Stomach (tissue), 4 donors: ENCODE measurements around the gene SLC23A3.

Experiments used
- EP300 ChIP-seq: sonication (generic); formaldehyde crosslinking; IDR thresholded peaks from one replicate; pipeline ENCODE4 v1.6.1; 2017; ENCODE audit warnings: antibody characterized with exemption
- POLR2A ChIP-seq, 4 donors: fragments of 450-650 bp; IDR thresholded peaks; one replicate each; pipeline ENCODE4 v1.6.1; 2016; ENCODE audit warnings: antibody characterized with exemption in 4 of 4, control low read depth in 2 of 4, mild to moderate bottlenecking in 1 of 4, moderate library complexity in 1 of 4
- POLR2AphosphoS5 ChIP-seq, 3 donors: sonication (generic); formaldehyde crosslinking; IDR thresholded peaks; one replicate each; pipeline ENCODE4 v1.6.1; 2016; ENCODE audit warnings: antibody characterized with exemption in 3 of 3
- TF ChIP-seq, protein P1 (sequence below), 7 experiments: fragments of 450-650 bp in 4 of 7; fragments of 200-600 bp in 3 of 7; sonication (generic) in 3 of 7; IDR thresholded peaks; one replicate each; pipeline ENCODE4 v1.5.1; 2016 to 2019; ENCODE audit warnings: antibody characterized with exemption in 7 of 7, control low read depth in 2 of 7, mild to moderate bottlenecking in 1 of 7

DNA sequence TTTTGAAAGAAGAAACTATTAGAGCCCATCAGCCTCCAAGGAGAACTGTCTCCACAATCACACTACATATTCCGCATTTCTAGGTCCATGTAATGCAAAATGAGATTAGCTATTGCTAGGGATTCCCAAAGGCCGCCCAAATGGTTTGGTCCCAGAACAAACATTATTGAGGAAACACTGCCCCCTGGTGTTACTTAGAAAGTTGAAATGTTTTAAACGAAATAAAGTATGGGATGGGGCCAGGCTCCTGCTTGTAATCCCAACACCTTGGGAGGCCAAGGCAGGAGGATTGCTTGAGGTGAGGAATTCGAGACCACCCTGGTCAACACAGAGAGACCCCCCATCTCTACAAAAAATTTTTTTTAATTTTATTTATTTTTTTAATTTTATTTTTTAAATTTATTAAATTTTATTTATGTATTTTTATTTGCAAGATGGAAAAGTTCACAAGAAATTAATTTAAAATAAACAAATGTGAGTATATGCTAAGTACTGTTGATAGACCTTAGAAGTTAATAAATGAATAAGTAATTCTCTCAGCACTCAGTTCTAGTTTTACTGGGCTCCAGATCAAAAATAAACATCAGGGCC is 14.7 kb downstream of the SLC23A3 start:
- TF ChIP-seq POLR2AphosphoS5 (IDR thresholded peaks at IDR 0.05) (peak in 1 of 3 donors; percentile 20), EP300 (no peak), POLR2A (IDR thresholded peaks at IDR 0.05) (no peak)
- TF ChIP-seq, protein P1, sequence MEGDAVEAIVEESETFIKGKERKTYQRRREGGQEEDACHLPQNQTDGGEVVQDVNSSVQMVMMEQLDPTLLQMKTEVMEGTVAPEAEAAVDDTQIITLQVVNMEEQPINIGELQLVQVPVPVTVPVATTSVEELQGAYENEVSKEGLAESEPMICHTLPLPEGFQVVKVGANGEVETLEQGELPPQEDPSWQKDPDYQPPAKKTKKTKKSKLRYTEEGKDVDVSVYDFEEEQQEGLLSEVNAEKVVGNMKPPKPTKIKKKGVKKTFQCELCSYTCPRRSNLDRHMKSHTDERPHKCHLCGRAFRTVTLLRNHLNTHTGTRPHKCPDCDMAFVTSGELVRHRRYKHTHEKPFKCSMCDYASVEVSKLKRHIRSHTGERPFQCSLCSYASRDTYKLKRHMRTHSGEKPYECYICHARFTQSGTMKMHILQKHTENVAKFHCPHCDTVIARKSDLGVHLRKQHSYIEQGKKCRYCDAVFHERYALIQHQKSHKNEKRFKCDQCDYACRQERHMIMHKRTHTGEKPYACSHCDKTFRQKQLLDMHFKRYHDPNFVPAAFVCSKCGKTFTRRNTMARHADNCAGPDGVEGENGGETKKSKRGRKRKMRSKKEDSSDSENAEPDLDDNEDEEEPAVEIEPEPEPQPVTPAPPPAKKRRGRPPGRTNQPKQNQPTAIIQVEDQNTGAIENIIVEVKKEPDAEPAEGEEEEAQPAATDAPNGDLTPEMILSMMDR (IDR thresholded peaks at IDR 0.05) = peak in 5 of 7 experiments; percentile 17 to 71 (median 63)
